GM21381 (cell line): ENCODE results near the gene RFT1.
A peak's percentile ranks its signal among the peaks of the same experiment; 100 is the strongest.

Experiments
- ATAC-seq: cut with Tn5 transposase; IDR thresholded peaks from one replicate; pipeline ENCODE4 v1.9.1; 2021; ENCODE audit warnings: mild to moderate bottlenecking, moderate library complexity; ENCODE audit not compliant: unreplicated experiment

Gene RFT1

GRCh38 chr3:53130179-53131061, at the start of gene RFT1:
RFT1 (minus strand) TSS chr3:53130435; CDS start chr3:53130400, 35 bp downstream.
- peak; percentile 81 for ATAC-seq

- no peak for ATAC-seq
Observed at GRCh38 chr3:53179580-53179979, 49.3 kb upstream of the RFT1 start.

GRCh38 chr3:53178246-53178645, 48.0 kb upstream of the RFT1 start:
- ATAC-seq, result no peak

- ATAC-seq, result no peak
Observed at GRCh38 chr3:53175613-53176540, 45.6 kb upstream of the RFT1 start.

GRCh38 chr3:53174346-53175250, 44.4 kb upstream of the RFT1 start:
- ATAC-seq, result no peak

- no peak for ATAC-seq
Observed at GRCh38 chr3:53173107-53173506, 42.9 kb upstream of the RFT1 start.

GRCh38 chr3:53171827-53172505, 41.7 kb upstream of the RFT1 start:
- ATAC-seq, result no peak

- ATAC-seq, result no peak
Observed at GRCh38 chr3:53171064-53171418, 40.8 kb upstream of the RFT1 start.

- peak; percentile 42 for ATAC-seq
Observed at GRCh38 chr3:53170325-53171063, 40.3 kb upstream of the RFT1 start.

GRCh38 chr3:53169832-53170324, 39.6 kb upstream of the RFT1 start:
- no peak for ATAC-seq

GRCh38 chr3:53169045-53169831, 39.0 kb upstream of the RFT1 start:
- no peak for ATAC-seq

- no peak for ATAC-seq
Observed at GRCh38 chr3:53168175-53168923, 38.1 kb upstream of the RFT1 start.

GRCh38 chr3:53167418-53168174, 37.4 kb upstream of the RFT1 start:
- ATAC-seq, result no peak

- ATAC-seq, result no peak
Observed at GRCh38 chr3:53166781-53167291, 36.6 kb upstream of the RFT1 start.

- no peak for ATAC-seq
Observed at GRCh38 chr3:53166206-53166605, 36.0 kb upstream of the RFT1 start.

GRCh38 chr3:53164911-53165310, 34.7 kb upstream of the RFT1 start:
- ATAC-seq, result no peak
